GM18511 (cell line): ENCODE results near the gene FAM114A2.
"Not testable (repeated sequence)": the region's sequence is repeated elsewhere in the genome, so short reads cannot be mapped to it uniquely, and the experiment has no call there.

ENCODE experiments used
- ATAC-seq: cut with Tn5 transposase; IDR thresholded peaks from one replicate; pipeline ENCODE4 v1.9.1; 2021; ENCODE audit warnings: mild to moderate bottlenecking, moderate library complexity; ENCODE audit not compliant: unreplicated experiment

Gene FAM114A2

GRCh38 chr5:154038707-154039457, at the start of gene FAM114A2, which contains the start of gene MFAP3:
TSS of gene FAM114A2 (minus strand) at chr5:154038910. CDS start at chr5:154034953, 3,957 bp downstream.
TSS of gene MFAP3 (plus strand) at chr5:154038967. CDS start at chr5:154049723, 10,756 bp downstream.
- ATAC-seq, result peak; percentile 98

GRCh38 chr5:154087260-154087659, 48.5 kb upstream of the FAM114A2 start:
- no peak for ATAC-seq

- no peak for ATAC-seq
Observed at GRCh38 chr5:154086641-154087040, 47.9 kb upstream of the FAM114A2 start.

GRCh38 chr5:154086146-154086545, 47.4 kb upstream of the FAM114A2 start:
- no peak for ATAC-seq

- no peak for ATAC-seq
Observed at GRCh38 chr5:154084062-154084639, 45.4 kb upstream of the FAM114A2 start.

GRCh38 chr5:154081246-154081645, 42.5 kb upstream of the FAM114A2 start:
- no peak for ATAC-seq

- no peak for ATAC-seq
Observed at GRCh38 chr5:154078272-154078671, 39.6 kb upstream of the FAM114A2 start.

GRCh38 chr5:154077696-154078095, 39.0 kb upstream of the FAM114A2 start:
- no peak for ATAC-seq

- ATAC-seq, result no peak
Observed at GRCh38 chr5:154076240-154076922, 37.7 kb upstream of the FAM114A2 start.

- ATAC-seq, result peak; percentile 97
Observed at GRCh38 chr5:154072414-154073171, 33.9 kb upstream of the FAM114A2 start.

- ATAC-seq, result peak; percentile 28
Observed at GRCh38 chr5:154071799-154072413, 33.2 kb upstream of the FAM114A2 start.

GRCh38 chr5:154069854-154070253, 31.1 kb upstream of the FAM114A2 start:
- ATAC-seq, result not testable (repeated sequence)

- no peak for ATAC-seq
Observed at GRCh38 chr5:154065971-154066370, 27.3 kb upstream of the FAM114A2 start.

- no peak for ATAC-seq
Observed at GRCh38 chr5:154063372-154063771, 24.7 kb upstream of the FAM114A2 start.

GRCh38 chr5:154060606-154061005, 21.9 kb upstream of the FAM114A2 start:
- no peak for ATAC-seq

- ATAC-seq, result no peak
Observed at GRCh38 chr5:154059583-154059982, 20.9 kb upstream of the FAM114A2 start.

GRCh38 chr5:154059039-154059430, 20.3 kb upstream of the FAM114A2 start:
- ATAC-seq, result peak; percentile 52

GRCh38 chr5:154058055-154059038, 19.6 kb upstream of the FAM114A2 start:
- ATAC-seq, result peak; percentile 80

- ATAC-seq, result no peak
Observed at GRCh38 chr5:154055201-154055600, 16.5 kb upstream of the FAM114A2 start.
